Right lobe of liver (tissue), 4 donors: ENCODE data around the gene SGK2.

ENCODE experiments used
- CTCF ChIP-seq, 4 donors: fragments of 200-600 bp in 3 of 4; fragments of 450-650 bp in 1 of 4; IDR thresholded peaks; one replicate each; pipeline versions ENCODE4 v1.5.1 to v1.8.0; 2016 to 2022; ENCODE audit warnings: antibody characterized with exemption in 4 of 4, mild to moderate bottlenecking in 2 of 4
- POLR2A ChIP-seq: fragments of 450-650 bp; IDR thresholded peaks from one replicate; pipeline ENCODE4 v1.6.1; 2017; ENCODE audit warnings: antibody characterized with exemption, mild to moderate bottlenecking
- donor health status: DM: no; HTN: no; CAD: no.
- donor health status: DM: no; HTN: no; CAD: no.
- donor health status: DM: no; HTN: yes; CAD: no.

GRCh38 chr20:43565758-43566104 lies 6.9 kb downstream of the SGK2 start:
- TF ChIP-seq CTCF (IDR thresholded peaks at IDR 0.05) (no peak), POLR2A (no peak)
